ENCODE data around the gene DCAF7.

Gene DCAF7

DNA sequence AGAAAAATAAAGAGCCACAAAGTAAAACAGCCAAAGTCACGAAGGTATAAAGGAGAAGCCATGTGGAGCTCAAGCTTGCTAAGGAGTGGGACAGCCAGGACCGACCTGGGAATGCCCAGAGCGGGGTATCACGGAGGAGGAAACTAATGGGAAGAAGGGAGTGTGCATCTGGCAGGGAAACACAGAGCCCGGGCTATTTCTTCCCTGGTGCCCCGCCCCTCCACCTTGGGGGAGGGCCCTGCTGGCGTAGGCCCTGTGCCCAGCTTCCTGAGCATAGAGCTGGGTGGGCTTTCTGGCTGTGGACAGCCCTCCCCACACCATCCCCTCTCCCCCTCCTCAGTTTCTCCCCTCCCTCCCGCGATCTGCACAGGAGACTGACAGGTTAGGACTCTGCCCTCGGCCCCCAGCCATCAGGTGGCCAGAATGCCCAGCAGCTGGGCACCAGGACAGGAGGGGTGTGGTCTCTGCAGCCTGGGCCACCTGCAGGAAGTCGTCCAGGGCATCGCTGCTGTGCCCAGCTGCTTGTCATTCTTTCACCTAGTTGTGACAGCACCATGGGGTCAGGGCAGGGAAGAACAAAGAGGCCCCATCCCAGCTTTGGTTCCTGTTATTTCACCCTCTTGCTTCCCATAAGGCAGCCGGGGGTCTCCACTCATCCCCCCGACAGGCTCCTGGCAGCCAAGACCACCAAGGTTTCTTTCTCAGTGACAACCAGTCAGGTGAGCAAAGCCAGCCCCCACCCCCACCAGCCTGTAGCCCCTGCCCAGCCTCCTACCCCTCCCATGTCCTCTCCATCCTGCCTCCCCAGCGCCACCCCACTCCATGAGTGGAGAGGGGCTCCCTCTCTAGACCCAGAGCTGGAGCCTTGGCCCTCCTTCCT, 7.1 kb upstream of the DCAF7 start:
- in situ Hi-C loops (cut with MboI; ENCODE audit: low pct_unique_long_range_greater_than_20kb, low sequenced_read_pairs) = no loop called here
- no peak for DNase-seq

DNA sequence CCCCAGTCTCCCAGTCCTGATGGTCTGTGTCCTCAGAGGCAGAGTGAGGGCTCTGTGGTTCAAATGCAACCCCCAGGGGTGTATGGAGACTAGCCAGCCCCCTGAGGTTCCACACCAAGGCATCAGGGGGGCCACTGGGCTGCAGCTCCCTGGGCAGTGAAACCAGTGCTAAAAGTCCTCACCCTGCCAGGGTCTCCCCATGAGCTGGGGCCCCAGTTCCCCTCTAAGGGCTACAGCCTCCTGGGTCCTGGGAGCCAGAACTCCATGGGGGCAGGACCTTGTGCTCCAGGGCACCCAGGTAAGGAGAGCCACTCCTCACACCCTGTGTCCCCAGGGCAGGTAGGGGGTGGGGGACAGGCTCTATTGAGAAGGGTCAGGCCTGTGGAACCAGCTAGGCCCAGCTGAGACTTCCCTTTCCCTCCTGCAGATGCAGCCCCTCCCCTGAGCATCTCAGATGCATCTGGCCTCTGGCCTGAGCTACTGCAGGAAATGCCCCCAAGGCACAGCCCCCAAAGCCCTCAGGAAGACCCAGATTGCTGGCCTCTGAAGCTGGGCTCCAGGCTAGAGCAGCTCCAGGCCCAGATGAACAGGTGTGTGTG, 6.4 kb upstream of the DCAF7 start:
- in situ Hi-C loops (cut with MboI; ENCODE audit: low pct_unique_long_range_greater_than_20kb, low sequenced_read_pairs) = no loop called here
- no peak for DNase-seq

DNA sequence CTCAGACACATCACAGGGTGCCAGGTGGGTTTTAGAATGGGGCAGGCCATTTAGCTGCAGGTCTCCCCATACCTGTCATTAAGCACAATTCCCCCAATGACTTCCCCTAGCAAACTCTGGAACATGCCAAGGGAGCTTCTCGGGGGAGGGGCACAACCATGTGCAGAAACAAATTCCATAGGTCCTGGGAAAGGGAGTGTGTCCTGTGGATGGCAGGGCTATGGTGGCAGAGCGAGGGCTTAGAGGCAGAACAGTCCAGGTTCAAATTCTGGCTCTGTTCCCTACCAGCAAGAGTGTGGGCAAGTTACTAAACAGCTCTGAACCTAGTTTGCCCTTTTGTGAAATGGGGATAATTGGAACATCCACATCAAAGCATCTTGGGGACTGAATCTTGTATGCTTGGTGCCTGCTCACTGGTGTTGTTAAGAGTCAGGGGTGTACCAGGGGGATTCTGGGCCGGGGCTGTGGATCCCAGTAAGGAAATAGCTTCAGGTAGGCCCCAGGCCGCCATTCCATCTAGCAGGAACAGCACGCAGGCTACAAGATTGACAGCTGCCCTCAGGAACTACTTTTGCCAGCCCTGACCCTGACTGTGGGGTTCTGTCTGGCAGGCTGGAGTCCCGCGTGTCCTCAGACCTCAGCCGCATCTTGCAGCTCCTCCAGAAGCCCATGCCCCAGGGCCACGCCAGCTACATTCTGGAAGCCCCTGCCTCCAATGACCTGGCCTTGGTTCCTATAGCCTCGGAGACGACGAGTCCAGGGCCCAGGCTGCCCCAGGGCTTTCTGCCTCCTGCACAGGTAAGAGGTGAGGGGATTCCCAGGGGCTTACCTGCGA, 5.6 kb upstream of the DCAF7 start:
- in situ Hi-C loops (cut with MboI; ENCODE audit: low pct_unique_long_range_greater_than_20kb, low sequenced_read_pairs) = no loop called here
- DNase-seq = no peak

DNA sequence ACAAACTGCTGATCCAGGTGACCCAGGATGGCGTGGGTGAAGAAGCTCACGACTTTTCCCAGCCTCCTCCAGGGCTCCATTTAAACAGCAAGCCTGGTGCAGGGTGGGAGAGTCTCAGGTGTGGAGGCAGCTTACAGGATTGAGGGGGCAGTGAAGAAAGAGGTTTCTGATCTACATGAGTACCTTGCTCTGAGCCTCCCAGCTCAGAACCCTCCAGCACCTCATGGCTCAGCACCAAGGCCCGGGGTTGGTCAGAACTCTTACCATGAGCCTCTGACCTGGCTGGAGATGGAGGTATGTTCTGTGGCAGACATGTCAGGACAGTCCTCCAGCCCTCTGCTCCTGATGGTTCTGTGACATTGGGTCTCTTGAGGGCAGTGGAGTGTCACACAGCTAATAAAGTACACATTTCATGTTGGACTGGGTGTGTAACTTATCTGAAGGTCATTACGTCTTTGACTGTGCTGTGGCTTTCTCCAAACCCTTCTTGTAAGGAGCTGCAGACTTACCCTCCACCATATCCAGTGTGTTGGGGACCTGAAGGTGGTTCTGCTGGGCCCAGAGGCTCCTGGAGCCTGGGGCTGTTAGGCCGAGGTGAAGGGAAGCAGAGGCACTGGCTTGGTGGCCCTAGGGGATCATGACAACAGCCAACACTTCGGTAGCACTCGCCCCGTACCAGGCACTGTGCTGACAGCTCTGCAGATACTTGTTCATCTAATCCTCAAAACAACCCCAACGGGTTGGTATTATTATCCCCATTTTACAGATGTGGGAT, 3.8 kb upstream of the DCAF7 start:
- in situ Hi-C loops (cut with MboI; ENCODE audit: low pct_unique_long_range_greater_than_20kb, low sequenced_read_pairs) = no loop called here
- DNase-seq = no peak

DNA sequence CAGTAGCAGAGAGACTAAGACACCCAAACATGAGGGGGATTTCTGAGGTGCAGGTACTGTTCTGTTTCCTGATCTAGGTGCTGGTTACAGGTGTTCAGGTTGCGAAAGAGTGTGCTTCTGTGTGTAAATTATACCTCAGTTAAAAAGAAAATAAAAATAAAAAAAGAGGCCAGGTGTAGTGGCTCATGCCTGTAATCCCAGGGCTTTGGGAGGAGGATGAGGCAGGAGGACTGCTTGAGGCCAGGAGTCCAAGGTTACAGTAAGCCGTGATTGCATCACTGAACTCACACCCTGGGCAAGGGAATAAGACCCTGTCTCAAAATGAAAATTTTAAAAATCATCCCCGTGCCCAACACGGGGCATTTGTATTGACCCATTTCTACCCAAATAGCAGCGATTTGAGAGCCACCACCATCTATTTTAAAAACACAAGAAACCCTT, 3.2 kb upstream of the DCAF7 start:
- DNase-seq = no peak
- in situ Hi-C loops (cut with MboI; ENCODE audit: low pct_unique_long_range_greater_than_20kb, low sequenced_read_pairs) = no loop called here

DNA sequence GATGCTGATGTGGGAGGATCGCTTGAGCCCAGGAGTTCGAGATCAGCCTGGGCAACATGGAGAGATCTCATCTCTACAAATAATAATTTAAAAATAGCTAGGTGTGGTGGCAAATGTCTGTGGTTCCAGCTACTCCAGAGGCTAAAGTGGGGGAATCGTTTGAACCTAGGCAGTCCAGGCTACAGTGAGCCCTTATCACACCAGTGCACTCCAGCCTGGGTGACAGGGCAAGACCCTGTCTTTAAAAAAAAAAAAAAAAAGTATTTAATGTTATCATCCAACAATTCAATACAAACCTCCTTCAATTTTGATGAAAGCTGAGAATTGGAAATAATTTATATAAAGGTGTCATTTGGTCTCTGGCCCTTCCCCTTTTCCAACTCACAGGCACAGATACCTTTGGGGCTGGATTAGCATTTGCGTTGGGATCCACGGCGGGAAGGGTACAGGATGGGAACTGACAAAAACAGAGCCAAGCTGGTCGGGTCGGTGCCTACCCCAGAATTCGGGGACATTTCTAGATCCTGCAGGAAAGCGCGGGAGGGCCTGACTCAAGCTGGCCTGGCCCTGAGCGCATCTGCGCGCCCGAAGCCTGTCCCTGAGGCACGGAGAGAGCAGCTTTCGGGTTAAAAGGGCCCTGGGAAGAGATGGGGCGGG, 860 bp upstream of the DCAF7 start:
- DNase-seq = no peak
- in situ Hi-C loops (cut with MboI; ENCODE audit: low pct_unique_long_range_greater_than_20kb, low sequenced_read_pairs) = no loop called here

DNA sequence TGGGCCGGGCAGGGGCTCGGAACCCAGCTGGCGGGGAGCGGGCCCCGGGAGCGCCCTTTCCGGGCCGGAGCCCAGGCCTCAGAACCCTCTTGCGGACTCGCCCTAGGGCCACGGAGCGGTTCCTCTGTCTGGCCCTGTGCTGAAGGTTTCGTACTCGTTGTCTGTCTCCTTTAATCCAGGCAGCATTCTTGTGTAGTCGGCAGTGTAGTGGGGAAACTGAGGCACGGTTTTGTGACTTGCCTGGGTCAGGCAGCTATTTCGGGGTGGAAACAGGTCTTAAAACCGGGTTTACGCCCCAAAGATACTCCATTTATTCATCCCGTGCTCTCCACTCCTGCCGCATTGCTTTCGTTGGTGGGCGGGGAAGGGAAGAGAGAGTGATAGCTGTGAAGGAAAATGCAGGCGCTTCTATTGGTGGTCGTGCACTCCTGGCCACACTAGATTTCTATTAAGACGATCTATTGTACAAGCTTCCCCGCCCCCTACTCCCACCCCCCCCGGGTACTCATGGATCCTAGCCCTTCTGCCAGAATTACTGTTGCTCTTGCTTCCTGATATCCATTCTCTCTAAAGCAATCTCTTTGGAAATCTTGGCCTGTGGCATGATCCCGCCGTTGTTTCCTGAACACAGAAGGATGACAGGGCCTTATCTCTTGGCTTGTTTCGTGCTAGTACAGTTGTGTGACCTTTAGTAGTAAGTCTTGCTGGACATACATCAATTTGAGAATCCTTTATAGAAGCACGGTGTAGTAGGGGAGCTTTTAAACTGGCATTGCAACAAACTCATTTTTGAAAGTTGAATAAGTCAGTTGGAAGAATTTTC, 751 bp downstream of the DCAF7 start:
- in situ Hi-C loops (cut with MboI; ENCODE audit: low pct_unique_long_range_greater_than_20kb, low sequenced_read_pairs) = no loop called here
- peak; percentile 50 for DNase-seq

DNA sequence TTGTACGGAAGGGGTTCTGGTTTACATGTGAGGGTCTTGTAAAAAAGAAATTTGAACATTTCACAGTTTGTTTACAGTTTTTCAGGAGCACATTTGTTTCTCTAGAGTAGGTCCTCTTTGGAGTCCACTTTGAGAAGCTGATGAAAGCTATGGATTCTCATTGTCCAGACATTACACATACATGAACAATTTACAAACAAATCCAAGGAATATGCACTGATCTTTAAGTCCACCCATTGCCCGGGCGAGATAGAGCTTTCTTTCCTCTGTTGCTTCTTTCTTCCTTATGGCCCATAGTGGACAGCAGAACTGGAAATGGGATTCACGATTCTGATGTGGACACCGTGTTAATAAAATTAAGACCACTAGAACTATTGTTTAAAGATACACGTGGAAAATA, 1.9 kb downstream of the DCAF7 start:
- in situ Hi-C loops (cut with MboI; ENCODE audit: low pct_unique_long_range_greater_than_20kb, low sequenced_read_pairs) = no loop called here
- no peak for DNase-seq

DNA sequence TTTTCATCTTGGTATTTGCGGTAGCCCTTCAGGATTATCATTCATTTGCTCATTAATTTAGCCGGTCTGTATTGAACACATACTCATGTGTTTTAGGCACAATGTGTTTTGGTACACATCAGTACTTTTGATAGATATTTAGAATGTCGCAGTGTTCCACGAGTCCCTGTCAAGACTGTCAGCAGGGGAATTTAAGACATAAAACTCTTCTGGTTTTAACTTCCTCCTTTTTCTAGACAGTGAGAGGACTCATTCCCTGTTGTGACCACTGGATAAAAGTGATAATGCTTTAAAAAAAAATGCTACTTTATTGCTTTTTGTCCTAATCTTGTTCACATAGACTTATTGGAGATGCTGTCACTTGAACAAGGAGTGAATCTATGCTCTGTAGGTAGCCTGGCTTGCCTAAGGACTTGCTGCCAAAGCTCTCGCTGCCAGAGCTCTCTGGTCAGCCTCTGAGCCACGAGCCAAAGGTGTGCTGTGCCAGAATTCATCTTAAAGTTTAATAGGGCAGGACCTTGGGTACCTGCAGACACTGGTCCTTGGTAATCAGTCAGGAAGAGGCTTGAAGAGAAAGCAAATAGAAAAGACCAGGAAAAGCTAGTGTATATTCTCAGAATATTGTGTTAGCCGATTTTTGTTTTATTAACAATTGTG, 5.4 kb downstream of the DCAF7 start:
- peak; percentile 35 for DNase-seq
- in situ Hi-C loops (cut with MboI; ENCODE audit: low pct_unique_long_range_greater_than_20kb, low sequenced_read_pairs) = no loop called here

DNA sequence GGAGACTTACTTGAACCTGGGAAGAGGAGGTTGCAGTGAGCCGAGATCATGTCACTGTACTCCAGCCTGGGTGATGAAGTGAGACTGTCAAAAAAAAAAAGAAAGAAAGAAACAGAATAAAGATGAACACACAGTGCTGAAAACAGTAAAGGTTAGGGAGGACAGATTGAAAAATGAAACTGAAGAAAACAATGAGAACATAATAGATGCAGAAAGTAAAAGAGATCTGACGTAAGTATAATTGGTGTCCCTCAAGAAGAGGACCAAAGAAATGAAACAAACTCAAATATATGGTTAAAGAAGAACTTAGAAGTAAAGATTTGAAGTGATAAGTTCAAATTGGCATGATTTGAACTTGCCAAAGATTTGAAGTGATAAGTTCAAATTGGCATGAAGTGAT, 7.1 kb downstream of the DCAF7 start:
- no peak for DNase-seq
- in situ Hi-C loops (cut with MboI; ENCODE audit: low pct_unique_long_range_greater_than_20kb, low sequenced_read_pairs) = no loop called here

DNA sequence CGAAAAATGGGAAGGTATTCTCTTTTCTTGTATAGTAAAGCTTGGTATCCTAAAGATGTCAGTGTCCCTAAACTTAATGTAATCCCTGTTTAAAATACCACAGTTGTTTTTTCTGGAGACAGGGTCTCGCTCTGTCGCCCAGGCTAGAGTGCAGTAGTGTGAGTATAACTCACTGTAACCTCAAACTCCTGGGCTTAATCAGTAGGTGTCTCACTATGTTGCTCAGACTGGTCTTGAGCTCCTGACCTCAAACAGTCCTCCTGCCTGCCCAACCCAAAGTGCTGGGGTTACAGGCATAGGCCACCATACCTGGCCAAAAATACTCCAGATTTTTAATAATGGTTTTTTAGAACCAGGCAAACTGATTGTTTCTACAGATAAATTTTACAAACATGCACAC, 8.2 kb downstream of the DCAF7 start:
- in situ Hi-C loops (cut with MboI; ENCODE audit: low pct_unique_long_range_greater_than_20kb, low sequenced_read_pairs) = no loop called here
- no peak for DNase-seq

DNA sequence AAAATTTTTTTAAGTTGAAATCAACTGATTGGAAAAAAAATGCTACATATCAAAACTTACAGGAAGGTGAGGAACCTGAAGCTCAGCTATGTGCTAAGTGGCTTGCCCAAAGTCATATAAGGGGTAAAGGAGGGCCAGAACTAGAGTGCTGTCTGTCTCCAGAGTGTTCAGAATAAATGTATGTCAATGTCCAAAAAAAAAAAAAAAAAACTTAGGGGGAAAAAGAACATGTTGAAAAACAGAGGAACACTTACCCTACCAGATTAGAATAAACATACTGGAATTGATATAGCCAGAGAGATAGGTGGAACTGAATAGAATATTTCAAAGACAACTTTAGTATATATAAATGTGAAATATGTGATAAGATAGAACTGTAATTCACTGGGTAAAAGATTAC, 11.5 kb downstream of the DCAF7 start:
- no peak for DNase-seq
- in situ Hi-C loops (cut with MboI; ENCODE audit: low pct_unique_long_range_greater_than_20kb, low sequenced_read_pairs) = no loop called here

DNA sequence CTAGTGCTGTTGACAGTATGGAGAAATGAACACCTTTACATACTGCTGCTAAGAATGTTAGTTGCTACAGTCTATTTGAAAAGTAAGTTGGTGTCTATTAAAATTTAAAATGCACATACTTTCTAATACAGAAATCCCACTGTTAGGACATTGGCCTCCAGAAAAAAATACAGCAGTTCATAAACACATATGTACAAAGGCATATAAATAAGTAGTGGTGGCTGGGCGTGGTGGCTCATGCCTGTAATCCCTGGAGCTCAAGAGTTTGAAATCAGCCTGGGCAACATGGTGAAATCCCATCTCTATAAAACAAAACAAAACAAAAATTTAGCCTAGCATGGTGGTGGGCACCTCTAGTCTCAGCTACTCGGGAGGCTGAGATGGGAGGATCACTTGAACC, 13.1 kb downstream of the DCAF7 start:
- in situ Hi-C loops (cut with MboI; ENCODE audit: low pct_unique_long_range_greater_than_20kb, low sequenced_read_pairs) = no loop called here

DNA sequence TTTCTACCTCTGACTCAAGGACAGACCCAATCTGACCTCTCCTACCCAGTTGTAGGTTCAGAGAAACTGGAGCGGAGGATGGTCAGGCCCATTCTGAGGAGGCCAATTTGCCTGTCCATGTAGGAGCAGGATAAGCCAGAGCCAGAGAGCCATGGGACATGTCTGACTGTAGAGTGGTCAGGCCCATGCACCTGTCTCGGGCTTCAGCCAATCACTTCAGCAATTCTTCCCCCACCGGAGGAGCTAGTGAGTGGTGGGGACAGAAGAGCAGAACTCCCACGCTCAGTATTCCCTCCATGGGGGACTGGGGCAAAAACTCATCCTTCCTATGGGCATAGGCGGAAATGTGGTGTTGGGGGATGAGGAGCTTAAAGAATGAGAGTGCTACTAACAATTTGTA, 14.3 kb downstream of the DCAF7 start:
- no peak for DNase-seq
- in situ Hi-C loops (cut with MboI; ENCODE audit: low pct_unique_long_range_greater_than_20kb, low sequenced_read_pairs) = no loop called here

More for the DNA sequence above, 13.1 kb downstream of the DCAF7 start:
- no peak for DNase-seq

DNA sequence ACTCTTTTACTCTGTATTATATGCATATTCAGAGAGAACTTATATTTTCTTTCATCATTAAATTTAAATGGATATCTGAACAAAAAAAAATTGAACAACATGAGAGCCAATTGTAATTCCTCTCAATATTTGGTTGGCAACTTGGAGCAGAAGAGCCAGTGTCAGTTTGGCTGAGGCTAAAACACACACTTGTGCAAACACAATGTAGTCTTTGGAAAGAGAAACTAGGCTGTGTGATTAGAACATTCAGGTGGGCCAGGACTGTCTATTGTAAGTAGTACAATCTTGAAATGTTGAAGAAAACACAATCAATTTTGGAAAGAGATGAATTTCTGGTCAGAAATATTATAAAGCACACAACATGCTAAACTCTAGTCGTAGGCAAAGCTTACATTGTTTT, 17.0 kb downstream of the DCAF7 start:
- no peak for DNase-seq
- in situ Hi-C loops (cut with MboI; ENCODE audit: low pct_unique_long_range_greater_than_20kb, low sequenced_read_pairs) = no loop called here

DNA sequence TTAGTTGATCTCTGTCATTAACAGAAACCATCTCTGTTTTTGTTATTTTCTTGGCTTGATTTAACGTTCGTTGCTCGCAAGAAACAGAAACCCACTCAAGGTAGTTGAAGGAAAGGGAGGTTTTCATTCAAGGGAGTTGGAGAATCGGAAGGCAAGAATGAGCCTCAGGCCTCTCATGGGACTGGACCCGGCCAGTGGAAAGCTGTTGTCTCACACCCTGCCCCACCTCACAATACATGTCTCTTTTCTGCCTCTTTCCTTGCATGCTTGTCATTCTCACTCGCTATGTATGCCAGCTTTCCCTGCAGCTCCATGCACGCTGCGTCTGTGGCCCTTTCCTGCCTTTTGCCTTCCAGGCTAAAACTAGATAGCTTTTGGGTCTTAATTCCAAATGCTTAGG, 18.3 kb downstream of the DCAF7 start:
- DNase-seq = no peak
- in situ Hi-C loops (cut with MboI; ENCODE audit: low pct_unique_long_range_greater_than_20kb, low sequenced_read_pairs) = no loop called here

DNA sequence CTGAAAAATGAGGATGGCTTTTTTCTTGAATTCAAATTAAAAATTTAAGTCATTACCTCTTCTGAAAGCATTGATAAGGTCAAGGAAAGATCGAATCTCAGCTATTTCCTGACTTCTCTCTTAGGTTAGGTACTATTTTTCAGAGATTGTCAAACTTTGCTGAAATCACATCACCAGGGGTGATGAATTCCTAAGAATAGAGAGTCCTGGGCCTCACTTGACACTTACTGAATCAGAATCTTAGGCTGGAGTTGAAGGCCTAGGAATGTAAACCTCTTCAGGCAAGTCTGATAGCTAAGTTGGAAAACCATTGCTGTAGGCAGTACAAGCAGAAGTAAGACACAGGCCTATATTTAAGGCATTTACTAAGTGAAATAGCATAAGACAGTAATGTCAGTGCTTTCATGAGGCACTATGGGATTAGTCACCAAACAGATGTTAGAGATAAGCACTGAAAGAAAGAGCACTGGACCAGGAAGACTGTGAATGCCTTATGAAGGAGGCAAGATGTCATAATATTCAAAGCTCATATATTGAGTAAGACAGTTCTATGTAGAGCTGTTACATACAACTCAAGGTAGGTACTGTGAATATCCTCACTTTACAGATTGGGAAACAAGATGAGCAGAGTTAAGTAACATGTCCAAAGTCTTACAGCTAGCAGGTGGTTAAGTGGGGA, 21.5 kb downstream of the DCAF7 start:
- in situ Hi-C loops (cut with MboI; ENCODE audit: low pct_unique_long_range_greater_than_20kb, low sequenced_read_pairs) = no loop called here
- DNase-seq = no peak

Measured in KBM-7 (cell line).